ENCODE results near the gene IL17D. TPM values are rescaled to one million over a fixed set of nuclear protein-coding genes. Genes with fewer than 3 reads are reported as not detected.

IL17D gene
- total RNA-seq, 2 experiments from 2014 or later = not detected

DNA sequence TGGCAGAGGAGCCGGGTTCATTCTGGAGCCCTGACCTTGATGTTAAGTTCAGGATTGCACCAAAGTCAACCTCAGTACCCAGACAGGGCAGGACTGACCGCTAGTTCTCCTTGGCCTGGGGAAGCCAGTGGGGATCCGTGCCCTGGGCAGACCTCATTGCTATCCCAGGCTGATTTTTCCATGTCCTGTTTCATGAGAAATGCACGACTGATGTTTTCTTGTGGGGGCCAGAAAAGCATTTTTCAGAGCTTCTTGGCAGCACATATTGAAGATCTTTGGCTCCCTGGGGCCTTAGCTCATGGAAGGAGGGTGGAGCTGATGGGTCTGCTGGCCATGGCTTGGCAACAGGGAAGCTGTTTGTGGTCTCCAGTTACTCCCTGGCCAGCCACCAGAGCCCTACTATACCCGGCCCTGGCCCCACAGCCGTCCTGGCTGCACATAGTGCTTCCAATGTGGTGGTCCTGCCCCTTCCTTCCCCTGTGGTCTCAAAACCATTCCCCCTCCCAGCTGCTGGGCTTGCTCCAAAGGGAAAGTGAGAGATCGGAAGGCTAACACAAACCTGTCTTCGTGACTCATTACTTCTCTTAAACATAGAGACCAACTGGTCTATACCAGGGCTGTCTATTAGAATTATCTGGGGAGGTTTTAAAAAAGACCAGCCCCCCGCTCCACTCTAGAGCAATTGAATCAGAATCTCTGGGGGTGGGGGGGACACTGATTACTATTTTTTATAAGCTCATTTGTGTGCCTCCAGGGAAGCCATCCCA lies 11.2 kb downstream of the IL17D start:
- CTCF ChIA-PET = interaction anchor here (1.3 to 2.4 kb wide), 2 partner anchors 9 to 11 kb away, joined by 4 to 14 read pairs; partner anchors contain the start of gene IL17D
- peaks cover 13% of the 10 kb centered on the region for H3K27me3 Mint-ChIP-seq
- POLR2A ChIA-PET = no interaction called here

DNA sequence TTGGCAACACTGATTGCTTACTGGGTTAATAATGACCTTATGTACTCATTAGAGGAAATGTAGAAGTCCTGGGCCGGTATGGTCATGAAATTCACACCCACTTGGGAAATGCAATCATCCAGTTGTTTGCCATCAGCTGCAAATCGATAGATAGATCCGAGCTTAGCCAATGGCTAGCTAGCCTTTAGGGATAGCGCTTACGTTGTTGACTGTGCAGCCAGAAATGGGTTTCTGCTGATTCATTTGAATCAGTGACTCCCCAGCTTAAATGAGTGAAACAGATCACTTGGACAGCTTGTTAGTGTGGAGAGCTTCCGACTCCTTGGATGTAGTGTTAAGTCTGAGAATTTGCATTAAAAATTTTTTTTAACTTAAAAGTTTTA lies 11.8 kb downstream of the IL17D start:
- H3K9me3 Mint-ChIP-seq = no peaks in the 10 kb centered on the region
- ChIA-PET CTCF (interaction anchor here (1.3 to 2.4 kb wide), 2 partner anchors 8 to 12 kb away, joined by 4 to 14 read pairs; partner anchors contain the start of gene IL17D), POLR2A (no interaction called here)
- H3K4me1 Mint-ChIP-seq = peaks cover 10% of the 10 kb centered on the region
- no peaks in the 10 kb centered on the region for H3K36me3 Mint-ChIP-seq (ENCODE audit: low read depth)
- peaks cover 13% of the 10 kb centered on the region for H3K27me3 Mint-ChIP-seq
- H3K4me3 Mint-ChIP-seq = no peak overlapping the region
- no peak overlapping the region for H3K27ac Mint-ChIP-seq
- DNase-seq = no peak

More for the DNA sequence above, 11.2 kb downstream of the IL17D start:
- H3K4me3 Mint-ChIP-seq = no peak overlapping the region
- H3K4me1 Mint-ChIP-seq = peaks cover 10% of the 10 kb centered on the region
- H3K36me3 Mint-ChIP-seq (ENCODE audit: low read depth) = no peaks in the 10 kb centered on the region
- H3K9me3 Mint-ChIP-seq = no peaks in the 10 kb centered on the region
- no peak for DNase-seq
- no peak overlapping the region for H3K27ac Mint-ChIP-seq

GRCh38 chr13:20716951-20717350 lies 13.5 kb downstream of the IL17D start:
- DNase-seq = no peak
- Mint-ChIP-seq H3K36me3 (ENCODE audit: low read depth) (no peaks in the 10 kb centered on the region), H3K4me1 (peaks cover 11% of the 10 kb centered on the region), H3K9me3 (no peaks in the 10 kb centered on the region), H3K27ac (no peak overlapping the region), H3K4me3 (no peak overlapping the region), H3K27me3 (peaks cover 18% of the 10 kb centered on the region)
- POLR2A ChIA-PET = no interaction called here
- CTCF ChIA-PET = interaction anchor here (0.6 kb wide), 1 partner anchor 75 kb away, joined by 3 read pairs; no protein-coding TSS in a partner anchor

DNA sequence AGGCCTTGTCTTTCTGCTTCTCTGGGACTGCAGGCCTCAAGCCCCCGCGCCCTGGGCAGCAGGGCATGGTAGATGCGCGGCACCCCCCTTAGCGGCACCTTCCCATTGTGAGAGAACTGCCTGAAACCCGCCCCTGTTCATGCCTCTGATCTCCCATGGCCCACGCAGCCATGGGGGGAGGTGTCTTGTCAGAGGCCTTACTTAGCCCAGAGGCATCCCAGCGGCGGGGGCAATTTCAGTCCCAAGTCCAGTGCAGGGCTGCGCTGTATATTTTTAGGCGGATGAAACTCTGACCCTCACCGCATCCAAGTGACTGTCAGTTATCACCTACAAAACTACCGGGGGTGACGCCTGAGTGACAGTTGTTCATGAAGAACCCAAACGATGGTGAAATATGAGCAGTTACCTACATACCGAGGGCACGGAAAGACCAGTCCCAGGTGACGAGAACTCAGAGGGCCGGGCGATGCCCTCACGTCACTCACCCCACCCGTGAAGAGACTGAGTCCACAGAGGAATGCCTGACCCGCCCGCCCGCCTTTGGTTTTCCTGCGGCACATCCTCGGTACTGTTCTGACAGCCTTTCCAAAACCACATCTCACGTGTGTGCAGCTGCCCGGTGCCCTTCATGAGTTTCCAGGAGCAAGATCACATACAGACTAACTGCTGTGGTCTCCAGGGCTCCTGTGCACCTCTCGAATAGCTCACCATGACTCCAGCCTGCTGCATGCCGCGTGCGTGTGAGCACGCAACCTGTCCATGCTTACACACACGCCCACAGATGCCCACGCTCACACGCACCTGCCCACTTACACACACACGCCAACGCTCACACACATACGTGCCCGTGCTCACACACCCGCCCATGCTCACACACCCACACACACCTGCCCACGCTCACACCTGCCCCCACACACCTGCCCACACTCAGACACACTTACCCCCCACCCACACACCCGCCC lies 14.4 kb downstream of the IL17D start:
- ChIA-PET POLR2A (no interaction called here), CTCF (no interaction called here)
- H3K36me3 Mint-ChIP-seq (ENCODE audit: low read depth) = no peaks in the 10 kb centered on the region
- peaks cover 9% of the 10 kb centered on the region for H3K4me1 Mint-ChIP-seq
- no peaks in the 10 kb centered on the region for H3K9me3 Mint-ChIP-seq
- no peak for DNase-seq
- no peak overlapping the region for H3K27ac Mint-ChIP-seq
- H3K27me3 Mint-ChIP-seq = peaks cover 26% of the 10 kb centered on the region
- H3K4me3 Mint-ChIP-seq = no peak overlapping the region

DNA sequence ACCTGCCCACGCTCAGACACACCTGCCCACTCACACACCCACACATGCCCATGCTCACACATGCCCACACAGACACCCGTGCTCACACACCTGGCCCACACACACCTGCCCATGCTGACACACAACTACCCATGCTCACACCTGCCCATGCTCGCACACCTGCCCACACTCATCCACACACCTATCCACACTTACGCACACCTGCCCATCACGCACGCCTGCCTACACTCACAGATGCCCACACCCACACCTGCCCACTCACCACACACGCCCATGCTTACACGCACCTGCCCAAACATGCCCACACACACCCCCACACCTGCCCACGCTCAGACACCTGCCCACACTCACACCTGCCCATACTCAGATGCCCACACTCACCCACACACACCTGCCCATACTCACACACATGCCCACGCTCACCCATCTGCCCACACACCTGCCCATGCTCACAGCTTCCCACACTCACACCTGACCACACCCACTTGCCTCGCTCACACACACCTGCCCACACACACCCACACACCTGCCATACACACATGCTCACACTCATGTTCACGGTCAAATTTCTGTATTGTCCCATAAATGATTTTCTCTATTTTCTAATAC lies 15.6 kb downstream of the IL17D start:
- no peak for DNase-seq
- Mint-ChIP-seq H3K27me3 (peaks cover 17% of the 10 kb centered on the region), H3K4me3 (no peak overlapping the region), H3K4me1 (peaks cover 2% of the 10 kb centered on the region), H3K36me3 (ENCODE audit: low read depth) (no peaks in the 10 kb centered on the region), H3K27ac (no peak overlapping the region), H3K9me3 (no peaks in the 10 kb centered on the region)
- CTCF ChIA-PET = no interaction called here
- POLR2A ChIA-PET = no interaction called here

GRCh38 chr13:20719783-20720182 lies 16.3 kb downstream of the IL17D start:
- Mint-ChIP-seq H3K4me1 (peaks cover 2% of the 10 kb centered on the region), H3K4me3 (no peak overlapping the region), H3K36me3 (ENCODE audit: low read depth) (no peaks in the 10 kb centered on the region), H3K9me3 (no peaks in the 10 kb centered on the region), H3K27me3 (peaks cover 16% of the 10 kb centered on the region), H3K27ac (no peak overlapping the region)
- ChIA-PET CTCF (no interaction called here), POLR2A (no interaction called here)
- no peak for DNase-seq

DNA sequence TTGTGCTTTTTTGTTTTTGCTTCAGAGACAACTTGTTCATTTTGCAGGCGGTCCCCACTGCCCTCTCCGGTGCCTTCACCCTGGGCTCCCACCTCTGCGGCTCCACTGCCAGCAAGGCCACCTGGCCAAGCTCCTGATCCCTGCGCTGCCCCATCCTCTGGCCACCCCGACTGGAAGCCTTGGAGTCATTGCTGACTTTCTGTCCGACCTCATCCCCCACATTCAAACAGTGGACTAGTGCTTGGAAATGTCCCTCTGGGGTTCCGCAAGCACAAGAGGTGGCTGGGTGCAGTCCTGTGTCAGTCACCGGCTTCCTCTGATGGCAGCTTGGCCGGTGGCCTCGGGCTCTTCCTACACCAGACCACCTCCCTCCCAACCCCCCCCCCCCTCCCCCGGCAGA lies 17.0 kb downstream of the IL17D start:
- CTCF ChIA-PET = interaction anchor here (0.6 kb wide), 1 partner anchor 207 kb away, joined by 6 read pairs; no protein-coding TSS in a partner anchor
- H3K36me3 Mint-ChIP-seq (ENCODE audit: low read depth) = no peaks in the 10 kb centered on the region
- H3K9me3 Mint-ChIP-seq = no peaks in the 10 kb centered on the region
- H3K4me1 Mint-ChIP-seq = peaks cover 2% of the 10 kb centered on the region
- DNase-seq = no peak
- POLR2A ChIA-PET = no interaction called here
- peaks cover 16% of the 10 kb centered on the region for H3K27me3 Mint-ChIP-seq
- H3K27ac Mint-ChIP-seq = no peak overlapping the region
- no peak overlapping the region for H3K4me3 Mint-ChIP-seq

- Mint-ChIP-seq H3K4me3 (no peak overlapping the region), H3K27ac (no peak overlapping the region), H3K9me3 (no peaks in the 10 kb centered on the region), H3K36me3 (ENCODE audit: low read depth) (no peaks in the 10 kb centered on the region), H3K4me1 (peaks cover 2% of the 10 kb centered on the region), H3K27me3 (peaks cover 16% of the 10 kb centered on the region)
- ChIA-PET POLR2A (no interaction called here), CTCF (interaction anchor here (0.6 kb wide), 1 partner anchor 207 kb away, joined by 6 read pairs; no protein-coding TSS in a partner anchor)
- no peak for DNase-seq
Observed at GRCh38 chr13:20721058-20721453, 17.6 kb downstream of the IL17D start.

- H3K4me3 Mint-ChIP-seq = no peak overlapping the region
- H3K36me3 Mint-ChIP-seq (ENCODE audit: low read depth) = no peaks in the 10 kb centered on the region
- DNase-seq = no peak
- no peak overlapping the region for H3K27ac Mint-ChIP-seq
- H3K9me3 Mint-ChIP-seq = no peaks in the 10 kb centered on the region
- peaks cover 16% of the 10 kb centered on the region for H3K27me3 Mint-ChIP-seq
- peaks cover 2% of the 10 kb centered on the region for H3K4me1 Mint-ChIP-seq
- CTCF ChIA-PET = interaction anchor here (1.5 kb wide), 1 partner anchor 9 kb away, joined by 5 read pairs; no protein-coding TSS in a partner anchor
- POLR2A ChIA-PET = no interaction called here
Observed at GRCh38 chr13:20721454-20722357, 18.2 kb downstream of the IL17D start.

- CTCF ChIA-PET = no interaction called here
- H3K4me1 Mint-ChIP-seq = no peaks in the 10 kb centered on the region
- H3K9me3 Mint-ChIP-seq = no peaks in the 10 kb centered on the region
- no peak overlapping the region for H3K27ac Mint-ChIP-seq
- H3K36me3 Mint-ChIP-seq (ENCODE audit: low read depth) = peaks cover 2% of the 10 kb centered on the region
- no peak overlapping the region for H3K4me3 Mint-ChIP-seq
- H3K27me3 Mint-ChIP-seq = peaks cover 2% of the 10 kb centered on the region
- no peak for DNase-seq
- POLR2A ChIA-PET = interaction anchor here (0.7 kb wide), 1 partner anchor 39 kb away, joined by 4 read pairs; no protein-coding TSS in a partner anchor
Observed at GRCh38 chr13:20727856-20728255, 24.4 kb downstream of the IL17D start.

DNA sequence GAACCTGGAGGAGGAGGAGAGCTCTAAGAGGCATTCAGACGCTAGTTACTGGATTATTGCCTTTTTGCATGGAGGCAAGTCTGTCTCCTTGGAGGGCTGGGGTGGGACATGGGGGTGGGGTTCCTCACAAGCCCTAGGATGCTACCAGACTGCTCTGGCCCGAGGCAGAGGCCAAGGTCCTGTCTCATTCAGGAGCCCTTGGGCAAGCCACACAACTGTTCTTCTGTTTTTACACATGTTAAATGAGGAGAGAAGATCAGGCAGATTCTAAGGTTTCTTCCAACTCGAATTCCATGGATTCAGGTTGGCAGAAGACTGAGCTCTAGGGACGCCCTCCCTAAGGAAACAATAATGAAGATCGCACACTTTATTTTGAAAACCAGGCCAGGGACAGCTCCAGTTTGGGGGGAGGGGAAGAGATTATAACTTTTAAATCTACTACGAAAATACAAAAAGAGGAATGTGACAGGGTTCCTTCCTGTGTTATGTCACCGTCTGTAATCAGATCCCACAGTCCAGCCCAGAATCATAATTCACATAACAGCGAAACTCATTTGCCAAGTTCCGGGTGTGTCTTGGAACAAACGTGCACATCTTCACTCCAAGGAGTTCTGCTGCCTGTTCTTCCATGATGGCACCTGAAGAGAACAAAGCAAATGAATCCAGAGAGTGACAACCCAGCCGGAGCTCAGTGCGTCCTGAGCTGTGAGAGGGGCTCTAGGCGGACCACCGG lies 25.2 kb downstream of the IL17D start:
- Mint-ChIP-seq H3K27ac (no peak overlapping the region), H3K36me3 (ENCODE audit: low read depth) (peaks cover 2% of the 10 kb centered on the region)

More for the DNA sequence above, 25.2 kb downstream of the IL17D start:
- CTCF ChIA-PET = no interaction called here
- H3K4me3 Mint-ChIP-seq = no peak overlapping the region
- no peaks in the 10 kb centered on the region for H3K27me3 Mint-ChIP-seq
- H3K4me1 Mint-ChIP-seq = no peaks in the 10 kb centered on the region
- no peaks in the 10 kb centered on the region for H3K9me3 Mint-ChIP-seq
- DNase-seq = no peak
- POLR2A ChIA-PET = no interaction called here

All from activated CD4-positive, alpha-beta T cell treated with anti-CD3 and anti-CD28 coated beads, Interleukin-2, amount 10 ng/mL, durations not matched to agents 7 days and 5 days (primary cell).